SIG-M5 (cell line): ENCODE data around the gene FAM107B.

Experiments
- DNase-seq: peaks from one replicate; lab custom pipeline; 2025; lab: John Stamatoyannopoulos, UW

Gene FAM107B

DNA sequence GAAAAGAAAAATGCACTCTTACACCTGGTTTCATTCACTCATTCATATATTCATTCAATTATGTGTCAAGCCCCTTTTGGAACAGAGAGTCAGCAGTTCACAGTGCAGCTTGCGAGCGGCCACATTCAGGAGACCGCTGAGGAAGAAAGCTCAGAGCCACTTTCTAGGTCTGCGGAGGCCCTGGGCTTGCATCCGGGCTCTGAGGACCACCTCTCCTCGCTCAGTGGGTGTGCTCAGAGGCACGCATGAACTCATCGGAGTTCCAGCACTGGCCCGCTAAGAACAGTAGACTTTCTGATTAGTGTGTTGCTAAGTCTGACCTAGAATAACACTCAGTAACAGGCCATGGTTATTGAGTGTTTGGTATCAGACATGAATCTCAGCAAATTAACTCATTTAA lies 1.8 kb upstream of the FAM107B start:
- no peak for DNase-seq

DNA sequence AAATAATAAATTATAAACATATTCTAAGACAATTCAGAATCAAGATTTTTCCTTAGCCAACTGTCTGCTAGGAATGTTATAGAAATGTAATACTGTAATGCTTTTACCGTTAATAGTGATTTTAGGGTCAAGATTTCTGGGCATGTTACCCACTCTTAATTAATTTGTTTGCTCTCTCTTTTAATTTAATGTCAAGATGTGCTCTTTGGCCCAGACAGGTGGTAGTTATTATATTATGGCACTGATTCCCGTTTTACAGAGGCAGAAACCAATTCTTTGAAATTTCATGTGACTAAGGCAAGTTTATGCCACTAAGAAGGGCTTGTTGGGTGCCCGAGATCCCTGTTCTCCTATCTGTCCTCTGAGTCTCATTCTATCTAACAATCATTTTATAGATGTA lies 959 bp upstream of the FAM107B start:
- no peak for DNase-seq

DNA sequence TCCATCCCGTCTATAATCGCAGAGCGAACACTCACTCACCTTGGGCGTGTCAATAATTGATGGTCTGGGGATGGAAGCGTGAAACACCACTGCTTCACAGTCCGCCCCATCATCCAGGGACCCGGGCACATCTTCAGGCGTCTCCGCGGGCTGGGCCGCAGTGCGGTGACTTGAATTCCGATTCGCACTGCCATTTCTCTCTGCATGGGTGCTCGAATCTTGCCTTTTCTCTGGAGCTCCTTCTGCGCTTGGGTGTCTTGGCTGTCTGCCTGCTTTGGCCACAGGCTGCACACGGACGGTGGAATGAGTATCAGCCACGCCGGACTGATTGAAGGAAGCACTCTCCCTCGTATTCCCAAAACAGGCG lies 500 bp downstream of the FAM107B start:
- DNase-seq: no peak

DNA sequence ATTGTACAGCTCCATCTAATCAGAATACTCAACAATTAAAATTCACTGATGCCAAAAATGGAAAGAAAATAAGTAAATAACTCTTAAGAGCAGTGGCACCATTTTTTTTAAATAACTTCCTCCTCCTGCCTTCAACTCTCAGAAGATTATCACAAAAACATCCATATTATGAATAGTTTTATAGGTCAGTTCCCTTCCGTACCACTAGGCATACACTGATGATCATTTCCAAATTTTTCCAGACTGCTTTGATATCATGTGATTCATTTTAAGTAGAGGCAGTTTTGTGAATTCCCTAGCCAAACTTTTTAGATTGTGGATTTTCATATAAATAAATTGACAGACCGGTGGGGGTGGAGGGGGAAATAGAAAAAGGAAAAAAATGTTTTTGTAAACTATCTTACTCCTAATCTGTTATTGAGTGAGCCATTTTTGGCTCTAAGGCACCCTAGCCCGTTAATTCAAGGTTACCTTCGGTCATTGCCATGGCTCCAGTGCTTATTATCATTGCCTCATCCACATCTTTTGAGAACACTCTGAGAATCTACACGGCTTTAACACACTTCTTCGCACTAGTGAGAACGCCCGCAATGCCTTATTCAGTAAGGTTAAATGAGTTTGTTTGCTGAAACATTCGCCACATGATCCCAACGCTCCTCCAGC lies 1.0 kb downstream of the FAM107B start:
- DNase-seq: no peak

DNA sequence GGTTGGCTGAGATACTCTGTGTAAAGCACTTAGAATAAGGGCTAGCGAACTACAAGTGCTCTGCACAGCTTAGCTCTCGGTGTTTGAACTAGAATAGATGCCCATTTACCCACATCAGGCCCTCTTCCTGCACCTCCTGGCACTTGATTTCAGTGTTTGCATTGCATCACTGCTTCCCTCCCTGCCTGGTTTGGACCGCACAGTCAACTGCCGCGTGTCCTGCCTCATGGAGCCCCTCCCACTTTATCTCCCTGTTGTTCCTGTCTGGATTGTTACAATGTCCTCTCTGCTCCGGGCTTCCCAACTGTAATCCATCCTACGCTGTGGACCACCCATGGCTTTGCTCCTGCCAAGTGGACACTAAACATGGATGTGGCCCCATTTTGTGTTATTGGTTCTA lies 2.3 kb downstream of the FAM107B start:
- no peak for DNase-seq

DNA sequence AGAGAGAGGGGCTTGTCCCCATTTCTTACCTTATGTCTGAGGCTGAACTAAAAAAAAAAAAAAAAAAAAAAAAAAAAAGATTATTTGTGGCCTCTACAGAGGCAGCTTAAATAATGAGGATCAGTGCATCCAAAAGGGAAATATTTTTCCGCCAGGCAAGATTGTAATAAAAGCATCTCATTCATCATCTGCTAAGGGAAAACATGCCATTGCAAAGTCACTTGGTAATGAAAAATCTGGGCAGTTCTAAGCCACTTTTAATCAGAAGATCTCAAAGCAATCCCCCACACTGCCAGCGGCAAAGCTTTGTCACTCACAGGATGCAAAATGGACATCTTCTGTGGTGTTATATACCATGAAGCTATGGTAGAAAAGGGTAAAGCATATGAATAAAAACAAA lies 3.8 kb downstream of the FAM107B start:
- DNase-seq: no peak

DNA sequence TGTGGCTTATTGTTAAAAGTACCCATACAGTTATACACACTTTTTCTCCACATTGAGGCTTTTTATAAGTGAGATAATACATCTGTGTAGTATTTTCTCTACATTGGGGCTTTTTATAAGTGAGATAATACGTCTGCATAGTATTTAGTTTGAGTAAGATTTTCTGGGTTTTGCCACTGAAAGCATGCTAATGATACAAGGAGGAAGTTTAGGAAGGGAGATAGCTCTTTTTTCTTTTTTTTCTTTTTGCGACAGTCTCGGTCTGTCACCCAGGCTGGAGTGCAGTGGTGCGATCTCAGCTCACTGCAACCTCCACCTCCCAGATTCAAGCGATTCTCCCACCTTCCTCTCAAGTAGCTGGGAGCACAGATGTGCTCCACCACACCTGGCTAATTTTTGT lies 13.3 kb downstream of the FAM107B start:
- DNase-seq: no peak

DNA sequence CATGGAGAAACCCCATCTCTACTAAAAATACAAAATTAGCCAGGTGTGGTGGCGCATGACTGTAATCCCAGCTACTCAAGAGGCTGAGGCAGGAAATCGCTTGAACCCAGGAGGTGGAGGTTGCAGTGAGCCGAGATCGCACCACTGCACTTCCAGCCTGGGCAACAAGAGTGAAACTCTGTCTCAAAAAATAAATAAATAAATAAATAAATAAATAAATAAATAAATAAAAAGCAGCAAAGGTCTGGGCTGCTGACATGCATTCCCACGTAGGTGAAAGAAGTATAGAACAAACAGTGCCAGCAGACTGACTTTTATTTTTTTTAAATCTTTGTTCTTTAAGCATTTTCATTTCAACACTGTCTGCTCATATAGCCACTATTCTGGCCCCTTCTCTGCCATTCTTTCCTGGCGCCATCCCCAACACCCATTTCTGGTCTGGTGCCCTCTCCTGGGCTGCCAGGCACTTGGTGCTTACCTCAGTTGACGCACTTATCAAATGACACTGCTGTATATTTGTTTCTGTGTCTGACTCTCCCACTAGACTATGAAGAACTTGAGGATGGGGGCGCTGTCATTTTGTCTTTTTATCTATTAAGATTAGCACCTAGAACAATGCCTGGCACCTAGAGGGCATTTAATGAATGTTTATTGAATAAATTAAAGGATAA lies 15.6 kb downstream of the FAM107B start:
- no peak for DNase-seq

DNA sequence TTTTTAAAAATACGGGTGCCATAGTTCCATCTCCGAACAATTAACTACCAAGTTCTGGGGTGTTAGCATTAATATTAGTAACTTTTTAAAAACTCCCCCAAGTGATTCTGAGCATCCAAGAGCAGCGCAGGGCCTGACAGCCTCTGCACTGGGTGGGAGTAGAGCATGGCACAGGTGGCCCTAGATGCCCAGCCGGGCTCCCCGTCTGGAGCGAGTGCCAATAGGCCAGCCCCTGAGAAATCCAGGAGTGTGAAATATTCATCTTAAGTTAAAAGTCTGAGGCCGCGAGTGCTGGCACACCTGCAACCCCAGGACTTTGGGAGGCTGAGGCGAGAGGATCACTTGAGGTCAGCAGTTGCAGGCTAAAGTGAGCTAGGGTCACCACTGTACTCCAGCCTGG lies 16.2 kb downstream of the FAM107B start:
- DNase-seq: no peak

DNA sequence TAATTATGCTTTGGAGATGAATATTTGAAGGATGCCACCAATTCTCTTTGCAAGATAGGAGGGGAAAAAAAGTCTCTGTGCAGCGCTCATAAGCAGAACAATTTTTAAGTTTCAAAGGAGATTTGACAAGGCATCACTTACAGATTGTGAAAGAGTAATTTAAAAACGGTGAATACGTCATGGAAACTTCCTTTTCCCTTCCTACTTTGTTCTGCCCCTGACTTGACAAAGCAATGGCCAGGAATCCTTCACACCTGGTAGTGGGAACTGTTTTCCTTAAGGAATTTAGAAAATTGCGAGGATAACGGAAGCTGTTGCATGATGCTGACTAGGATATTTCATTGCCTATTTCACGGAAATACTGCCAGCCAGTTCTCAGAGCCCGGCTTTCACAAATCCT lies 16.7 kb downstream of the FAM107B start:
- no peak for DNase-seq

DNA sequence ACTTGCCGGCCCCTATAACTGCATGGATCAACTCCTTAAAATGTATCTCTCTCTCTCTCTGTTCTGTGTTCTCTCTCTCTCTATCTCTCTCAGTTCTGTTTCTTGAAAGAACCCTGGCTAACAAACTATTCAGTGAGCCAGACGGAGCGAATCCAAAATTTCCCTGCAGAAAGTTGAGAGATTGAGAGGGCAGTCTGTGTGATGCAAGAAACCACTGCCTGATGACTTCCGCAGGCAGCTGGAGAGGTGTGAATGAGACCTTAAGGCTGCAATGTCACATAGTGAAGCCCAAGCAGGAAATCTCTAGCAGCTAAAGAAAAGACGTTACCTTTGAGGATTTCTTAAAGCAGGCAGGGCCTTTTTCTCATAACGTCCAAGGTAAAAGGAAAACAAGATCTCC lies 17.3 kb downstream of the FAM107B start:
- DNase-seq: no peak

DNA sequence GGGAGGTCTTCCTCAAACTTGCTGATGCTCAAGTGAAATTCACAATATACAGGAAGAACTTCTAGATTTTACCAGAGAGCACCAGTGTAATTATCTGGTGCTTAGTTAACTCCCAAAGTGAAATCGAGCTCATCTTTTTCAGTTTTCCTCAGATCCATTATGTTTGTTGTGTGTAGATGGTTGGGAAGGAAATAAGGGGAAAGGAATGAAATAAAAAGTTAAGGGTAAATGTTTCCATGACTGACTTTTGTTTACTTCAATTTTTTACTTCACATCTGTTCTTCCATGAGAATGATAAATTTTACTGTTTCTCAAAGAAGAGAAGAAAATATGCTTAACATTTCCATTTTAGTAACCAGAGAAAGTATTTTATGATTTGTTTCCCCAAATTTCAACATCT lies 21.3 kb downstream of the FAM107B start:
- DNase-seq: no peak

DNA sequence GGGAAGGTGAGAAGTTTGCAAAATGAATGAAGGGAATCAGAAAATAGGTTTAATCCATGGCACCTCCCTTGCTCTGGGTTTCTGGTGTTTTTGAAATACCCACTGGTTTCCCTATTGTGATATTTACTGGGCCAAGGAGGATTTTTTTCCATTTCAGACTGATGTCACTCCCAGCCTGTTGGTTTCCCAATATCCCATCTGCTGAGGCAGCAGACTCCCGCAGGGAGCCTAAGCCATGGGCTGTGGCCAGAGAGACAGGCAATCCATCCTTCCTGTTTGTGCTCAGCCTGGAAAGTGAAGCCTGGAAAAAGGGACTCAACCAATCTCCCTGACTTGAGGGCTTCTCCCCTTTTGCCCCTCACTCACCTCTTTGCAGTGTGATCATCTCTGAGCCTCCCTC lies 22.8 kb downstream of the FAM107B start:
- no peak for DNase-seq

DNA sequence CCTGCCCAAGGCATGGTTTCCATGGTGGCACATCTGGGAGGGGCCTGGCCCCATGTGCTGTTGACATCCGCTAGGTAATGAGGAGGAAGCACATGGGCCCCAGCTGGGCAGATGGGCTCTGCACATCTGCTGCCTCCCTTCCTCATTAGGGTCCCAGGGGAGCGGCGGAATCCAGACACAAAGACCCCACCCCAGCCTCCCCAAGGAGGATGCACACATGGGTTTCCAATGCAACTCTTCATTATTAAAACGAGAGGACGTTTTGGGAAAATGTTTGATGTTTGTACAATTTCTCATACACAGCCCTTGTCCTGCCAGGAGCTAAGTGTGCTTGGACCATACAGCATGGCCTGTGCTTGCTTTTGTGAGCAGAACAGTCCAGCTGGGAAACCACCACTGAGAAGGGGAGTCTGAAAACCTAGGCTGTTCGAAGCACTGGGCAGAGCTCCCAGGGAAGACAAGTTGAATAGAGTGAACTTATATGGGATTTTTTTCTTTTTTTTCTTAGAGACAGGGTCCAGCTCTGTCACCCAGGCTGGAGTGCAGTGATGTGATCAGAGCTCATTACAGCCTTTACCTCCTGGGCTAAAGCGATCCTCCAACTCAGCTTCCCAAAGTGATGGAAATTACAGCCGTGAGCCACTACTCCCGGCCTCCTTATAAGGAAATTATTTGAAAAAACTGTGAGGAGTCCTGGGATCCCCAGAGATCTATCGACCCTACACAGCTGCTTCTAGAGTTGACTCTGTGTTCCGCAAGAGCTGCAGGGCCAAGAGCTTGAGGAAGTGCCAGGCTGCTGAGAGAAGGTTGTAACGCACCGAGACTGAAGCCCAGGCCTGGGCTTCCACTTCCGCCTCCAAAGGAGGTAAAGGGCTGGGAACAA lies 23.4 kb downstream of the FAM107B start:
- DNase-seq: no peak

DNA sequence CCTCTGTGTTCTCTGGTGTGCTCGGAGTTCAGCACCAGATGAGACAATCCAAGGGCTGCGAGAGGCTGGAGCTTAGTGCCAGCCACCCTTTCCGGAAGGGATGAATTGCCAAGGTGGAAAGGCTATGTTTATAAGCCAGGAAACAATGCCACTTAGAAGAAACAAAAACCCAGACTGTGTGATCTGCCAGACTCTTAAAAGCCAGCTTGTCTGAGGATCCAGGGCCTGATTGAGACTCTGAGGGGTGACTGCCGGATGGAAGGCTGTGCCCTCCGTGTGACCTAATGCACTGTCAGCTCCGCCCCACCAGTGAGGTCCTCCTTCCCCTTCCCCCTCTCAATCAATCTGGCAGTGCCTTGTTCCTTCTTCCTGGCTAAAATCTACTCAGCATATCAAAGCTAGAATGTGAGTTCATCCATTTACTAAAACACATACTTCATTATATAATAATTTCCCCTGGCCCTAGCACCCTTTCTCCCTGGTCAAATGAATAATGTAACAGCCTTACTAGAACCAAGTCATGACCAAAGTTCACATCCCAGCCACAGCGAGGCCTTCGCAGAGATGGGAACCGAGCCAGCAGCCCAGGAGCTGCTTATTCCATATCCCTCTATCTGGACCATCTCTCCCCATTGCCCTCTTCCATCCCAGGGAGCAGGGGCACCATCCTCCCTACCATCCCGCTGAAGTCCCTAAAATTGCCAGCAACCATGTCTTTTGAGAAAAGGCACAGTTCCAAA lies 25.5 kb downstream of the FAM107B start:
- no peak for DNase-seq

DNA sequence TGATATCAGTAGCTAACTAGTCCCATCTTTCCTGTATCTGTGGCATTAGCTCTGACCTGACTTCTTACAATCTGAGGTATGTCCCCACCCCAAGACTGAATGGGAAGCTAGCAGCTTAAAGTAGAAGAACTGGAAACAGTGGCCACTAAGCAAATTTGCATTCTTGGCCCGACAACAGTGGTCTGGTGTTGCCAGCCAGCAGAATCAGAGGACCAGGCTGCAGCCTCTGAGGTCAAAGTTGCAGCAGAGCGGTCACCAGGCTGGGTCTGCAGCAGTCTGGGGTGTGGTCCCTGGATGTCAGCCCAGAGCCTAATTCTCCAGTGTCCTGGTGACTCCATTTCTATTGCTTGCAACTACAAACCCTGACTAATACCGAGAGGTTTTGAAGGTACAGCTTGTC lies 26.3 kb downstream of the FAM107B start:
- DNase-seq: no peak

DNA sequence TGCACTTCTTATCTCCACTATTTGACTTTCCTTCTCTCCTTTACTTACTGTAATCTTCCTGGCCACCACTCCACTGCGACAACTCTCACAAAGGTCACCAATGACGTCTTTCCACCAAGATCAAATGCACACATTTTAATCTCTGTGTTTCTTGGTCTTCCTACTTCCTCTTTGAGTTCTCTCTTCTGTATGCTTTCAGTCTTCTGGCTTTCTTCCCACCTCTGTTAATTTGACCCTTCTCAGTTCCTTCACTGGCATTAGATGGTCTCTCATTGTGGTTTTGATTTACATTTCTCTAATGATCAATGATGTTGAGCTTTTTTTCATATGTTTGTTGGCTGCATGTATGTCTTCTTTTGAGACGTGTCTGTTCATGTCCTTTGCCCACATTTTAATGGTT lies 31.9 kb downstream of the FAM107B start:
- DNase-seq: no peak

DNA sequence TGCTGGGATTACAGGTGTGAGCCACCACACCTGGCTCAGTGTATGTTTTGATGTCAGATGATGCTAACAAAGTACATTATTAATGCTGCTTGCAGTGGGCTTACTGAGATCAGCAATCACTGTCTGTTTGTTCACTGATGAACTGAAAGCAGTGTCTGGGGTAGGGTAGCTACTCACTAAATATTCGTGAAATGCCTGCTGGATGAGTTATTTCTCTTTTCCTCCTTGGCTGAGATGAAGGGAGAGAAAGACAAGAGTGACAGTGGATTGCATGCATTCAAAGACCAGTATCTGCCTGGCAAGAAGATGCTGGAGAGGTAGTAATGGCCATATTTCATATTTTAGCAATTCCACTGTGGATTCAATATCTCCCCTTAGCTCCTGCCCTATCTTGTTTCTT lies 32.3 kb downstream of the FAM107B start:
- DNase-seq: no peak

DNA sequence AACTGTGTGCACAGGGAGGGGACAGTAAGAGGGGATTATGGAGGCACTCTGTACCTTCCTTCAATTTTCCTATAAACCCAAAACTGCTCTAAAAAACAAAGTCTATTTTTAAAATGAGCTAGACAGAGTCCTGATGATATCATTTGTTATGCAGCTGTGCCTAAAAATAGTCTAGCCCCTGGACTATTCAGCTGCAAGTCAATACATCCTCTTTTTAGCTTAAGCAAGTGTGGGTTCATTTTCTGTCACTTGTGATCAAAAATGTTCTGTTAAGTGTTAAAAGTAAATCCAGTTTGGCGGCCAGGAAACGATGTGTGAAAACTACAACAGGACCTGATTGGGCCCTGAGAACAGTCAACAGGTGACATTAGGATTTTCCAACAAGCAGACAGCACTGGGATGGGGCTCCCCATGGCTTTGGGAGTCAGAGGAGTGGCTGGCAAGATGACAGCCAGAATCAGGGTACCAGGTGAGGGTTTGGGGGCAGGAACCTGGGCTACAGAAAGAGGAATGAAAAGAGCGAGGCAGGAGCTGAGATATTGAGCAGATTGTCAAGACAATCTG lies 33.9 kb downstream of the FAM107B start:
- DNase-seq: no peak

DNA sequence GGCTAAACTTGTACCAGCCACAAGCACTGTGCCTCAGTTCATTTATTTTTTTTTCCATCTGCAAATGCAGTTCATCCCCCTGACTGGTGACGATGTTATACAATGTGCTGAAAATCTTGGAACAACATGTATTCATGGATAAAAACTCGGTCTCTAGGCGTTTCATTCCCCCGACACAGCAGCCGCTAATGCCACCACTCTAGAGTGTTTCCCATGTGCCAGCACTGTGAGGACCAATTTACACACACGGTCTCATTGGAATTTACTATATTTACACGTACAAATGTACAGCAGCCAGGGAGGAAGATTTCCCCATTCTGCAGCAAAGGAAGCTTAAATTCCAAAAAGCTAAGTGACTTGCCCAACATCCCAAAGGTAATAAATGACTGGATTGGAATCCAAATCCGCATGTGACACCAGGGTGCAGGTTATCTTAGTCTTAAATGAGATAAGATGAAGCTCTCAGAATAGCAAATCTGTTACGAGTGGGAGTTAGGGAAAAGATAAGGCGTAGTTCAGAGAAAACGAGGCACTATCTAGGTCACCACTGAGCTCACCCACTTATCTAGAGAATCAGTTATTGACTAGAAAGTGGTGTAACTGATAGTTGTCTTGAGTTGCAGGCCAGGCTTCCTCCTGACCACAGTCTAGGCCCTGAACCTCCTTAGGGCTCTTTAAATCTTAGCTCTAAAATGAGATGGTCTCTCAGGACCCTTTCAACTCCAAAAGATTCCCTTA lies 36.7 kb downstream of the FAM107B start:
- DNase-seq: no peak

DNA sequence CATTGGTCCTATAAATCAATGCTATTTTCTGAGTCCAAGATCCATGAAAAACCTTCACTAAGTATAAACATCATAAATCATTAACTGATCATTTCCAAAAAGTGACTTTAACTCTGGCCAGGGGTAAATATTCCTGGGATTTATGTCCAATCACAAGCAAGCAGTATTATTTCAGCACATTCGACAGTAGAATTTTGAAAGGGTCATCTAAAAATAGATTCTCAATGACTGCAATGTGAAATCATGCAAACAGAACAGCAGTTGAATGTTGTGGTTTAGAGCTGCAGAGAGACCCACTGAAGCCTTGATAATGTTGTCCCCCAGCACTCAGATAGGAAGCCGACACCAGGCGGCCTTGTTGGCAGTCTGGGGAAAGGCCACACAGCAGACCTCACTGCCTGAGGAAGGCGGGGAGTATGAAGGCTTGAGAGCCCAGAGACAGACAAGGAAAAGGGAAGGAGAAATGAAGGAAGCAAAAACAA lies 38.1 kb downstream of the FAM107B start:
- no peak for DNase-seq
